ENCODE measurements around the gene MIGA1.
"Not testable (repeated sequence)": the region's sequence is repeated elsewhere in the genome, so short reads cannot be mapped to it uniquely, and the experiment has no call there.

MIGA1 gene

DNA sequence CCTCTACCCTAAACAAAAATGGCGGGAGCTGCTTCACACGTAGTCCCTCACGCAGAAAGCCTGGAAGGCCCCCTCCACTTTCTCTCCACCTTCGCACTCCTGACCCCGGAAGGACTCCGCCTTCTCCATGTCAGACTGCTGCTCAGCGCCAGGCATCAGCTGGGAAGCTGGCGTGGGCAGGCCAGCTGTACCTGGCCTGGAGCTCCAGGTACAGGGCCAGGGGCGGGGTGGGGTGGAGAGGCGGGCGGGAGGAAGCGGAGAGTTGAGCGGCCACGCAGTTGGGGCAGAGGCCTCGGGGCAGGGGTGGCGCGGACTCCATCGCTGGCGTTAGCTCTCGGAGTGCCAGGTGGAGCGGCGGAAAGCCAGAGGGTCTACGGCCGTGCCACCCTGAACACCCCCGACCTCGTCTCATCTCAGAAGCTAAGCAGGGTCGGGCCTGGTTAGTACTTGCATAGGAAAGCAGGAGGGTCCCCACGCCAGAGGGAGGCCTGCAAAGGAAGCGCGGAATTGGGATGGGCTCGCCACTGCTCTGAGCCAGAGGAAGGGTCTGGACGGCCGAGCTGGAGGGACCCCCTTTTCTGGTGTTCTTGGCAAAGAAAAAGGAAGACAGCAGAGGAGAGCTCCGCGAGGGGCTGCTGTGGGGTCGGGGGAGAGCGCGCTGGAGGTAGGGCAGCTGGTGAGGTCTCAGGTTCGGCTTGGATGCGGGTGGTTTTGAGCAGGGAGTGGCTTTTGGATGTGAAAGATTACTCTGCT lies at the start of gene MIGA1:
MIGA1 (plus strand) TSS at position 121 of the 753 bp plus-strand sequence. CDS start 3,604 bp downstream, outside the sequence.
- peak; percentile 58 to 82 for DNase-seq (ENCODE audit: extremely low read depth in 1 of 2, low read depth in 1 of 2)

DNA sequence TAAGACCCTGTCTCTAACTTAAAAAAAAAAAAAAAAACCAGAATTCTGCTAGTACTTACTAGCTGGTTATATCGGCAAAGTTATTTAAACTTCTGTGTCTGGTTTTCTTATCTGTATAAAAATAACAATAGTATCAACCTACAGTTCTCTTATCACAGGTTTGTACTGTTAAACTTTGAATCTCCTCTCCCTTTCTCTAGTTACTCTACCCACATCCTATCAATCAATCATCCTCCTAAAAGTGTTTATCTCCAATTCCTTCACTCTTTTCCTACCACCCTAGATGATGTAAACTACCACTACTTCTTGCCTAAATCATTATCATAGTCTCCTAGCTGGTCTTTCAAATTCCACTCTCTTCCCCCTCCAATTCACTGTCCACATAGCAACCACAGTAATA lies 47.4 kb upstream of the MIGA1 start:
- DNase-seq (ENCODE audit: extremely low read depth in 1 of 2, low read depth in 1 of 2): no peak

GRCh38 chr1:77739235-77739634 lies 40.2 kb upstream of the MIGA1 start:
- no peak for DNase-seq (ENCODE audit: extremely low read depth in 1 of 2, low read depth in 1 of 2)

GRCh38 chr1:77741316-77741715 lies 38.1 kb upstream of the MIGA1 start:
- DNase-seq (ENCODE audit: extremely low read depth in 1 of 2, low read depth in 1 of 2): no peak

- no peak for DNase-seq (ENCODE audit: extremely low read depth in 1 of 2, low read depth in 1 of 2)
Measured at GRCh38 chr1:77742011-77742555, 37.4 kb upstream of the MIGA1 start.

DNA sequence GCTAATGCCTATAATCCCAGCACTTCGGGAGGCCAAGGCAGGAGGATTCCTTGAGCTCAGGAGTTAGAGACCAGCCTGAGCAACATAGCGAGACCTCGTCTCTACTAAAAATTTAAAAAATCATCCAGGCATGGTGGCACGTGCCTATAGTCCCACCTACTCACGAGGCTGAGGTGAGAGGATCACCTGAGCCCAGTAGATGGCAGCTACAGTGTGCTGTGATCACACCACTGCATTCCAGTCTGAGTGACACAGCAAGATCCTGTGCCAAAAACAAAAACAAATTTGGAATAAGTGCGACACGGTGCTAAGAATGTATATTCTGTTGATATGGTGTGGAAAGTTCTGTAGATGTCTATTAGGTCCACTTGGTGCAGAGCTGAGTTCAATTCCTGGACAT lies 34.9 kb upstream of the MIGA1 start:
- DNase-seq (ENCODE audit: extremely low read depth in 1 of 2, low read depth in 1 of 2): no peak

- not testable (repeated sequence) for DNase-seq (ENCODE audit: extremely low read depth in 1 of 2, low read depth in 1 of 2)
Measured at GRCh38 chr1:77749489-77749888, 30.0 kb upstream of the MIGA1 start.

- no peak for DNase-seq (ENCODE audit: extremely low read depth in 1 of 2, low read depth in 1 of 2)
Measured at GRCh38 chr1:77756052-77756754, 23.2 kb upstream of the MIGA1 start.

DNA sequence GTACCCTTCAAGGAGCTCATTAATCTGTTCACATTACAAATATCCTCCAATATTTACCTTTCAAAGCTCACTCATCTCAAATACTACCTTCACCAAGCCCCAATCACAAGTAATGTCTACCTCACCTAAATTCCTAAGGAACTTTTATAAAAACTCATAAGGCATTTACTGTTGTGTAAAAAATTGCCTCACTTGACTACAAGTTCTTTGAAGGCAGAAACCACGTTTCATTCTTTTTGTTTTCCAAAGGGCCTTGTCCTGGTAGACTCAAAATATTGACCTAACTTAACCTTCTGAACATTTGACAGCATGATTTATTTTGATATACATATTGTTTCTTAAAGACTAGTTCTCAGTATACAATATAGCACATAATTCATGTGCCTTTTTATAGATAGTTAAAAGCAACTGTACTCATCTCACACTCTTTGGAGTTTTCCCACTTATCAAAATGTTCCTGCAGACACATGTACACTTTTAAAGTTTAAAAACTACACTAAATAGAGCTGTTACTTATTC lies 22.3 kb upstream of the MIGA1 start:
- no peak for DNase-seq (ENCODE audit: extremely low read depth in 1 of 2, low read depth in 1 of 2)

- DNase-seq (ENCODE audit: extremely low read depth in 1 of 2, low read depth in 1 of 2): no peak
Measured at GRCh38 chr1:77757603-77758002, 21.8 kb upstream of the MIGA1 start.

- DNase-seq (ENCODE audit: extremely low read depth in 1 of 2, low read depth in 1 of 2): peak; percentile 77 to 81
Measured at GRCh38 chr1:77759071-77760028, 20.1 kb upstream of the MIGA1 start, which contains the start of gene USP33. USP33 (minus strand) TSS chr1:77759852; CDS start chr1:77741697, 18,155 bp downstream.

GRCh38 chr1:77762072-77762476 lies 17.4 kb upstream of the MIGA1 start:
- DNase-seq (ENCODE audit: extremely low read depth in 1 of 2, low read depth in 1 of 2): no peak

DNA sequence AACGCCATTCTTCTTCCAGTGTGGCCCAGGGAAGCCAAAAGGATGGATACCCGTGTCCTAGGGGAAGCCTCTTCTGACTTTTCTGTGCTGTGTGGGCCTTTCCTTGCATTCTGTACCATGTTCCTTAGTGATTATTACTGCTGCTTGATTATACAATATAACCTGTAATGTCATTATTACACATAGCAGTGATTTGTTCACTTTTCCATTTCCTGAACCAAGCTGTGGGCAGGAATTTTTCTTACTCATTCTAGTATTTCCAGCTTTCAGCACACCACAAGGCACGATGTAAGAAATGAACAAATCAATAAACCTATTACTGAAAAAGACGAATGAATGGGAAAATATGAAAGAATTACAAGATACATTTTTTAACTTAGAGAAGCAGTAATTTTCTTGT lies 11.4 kb upstream of the MIGA1 start:
- no peak for DNase-seq (ENCODE audit: extremely low read depth in 1 of 2, low read depth in 1 of 2)

DNA sequence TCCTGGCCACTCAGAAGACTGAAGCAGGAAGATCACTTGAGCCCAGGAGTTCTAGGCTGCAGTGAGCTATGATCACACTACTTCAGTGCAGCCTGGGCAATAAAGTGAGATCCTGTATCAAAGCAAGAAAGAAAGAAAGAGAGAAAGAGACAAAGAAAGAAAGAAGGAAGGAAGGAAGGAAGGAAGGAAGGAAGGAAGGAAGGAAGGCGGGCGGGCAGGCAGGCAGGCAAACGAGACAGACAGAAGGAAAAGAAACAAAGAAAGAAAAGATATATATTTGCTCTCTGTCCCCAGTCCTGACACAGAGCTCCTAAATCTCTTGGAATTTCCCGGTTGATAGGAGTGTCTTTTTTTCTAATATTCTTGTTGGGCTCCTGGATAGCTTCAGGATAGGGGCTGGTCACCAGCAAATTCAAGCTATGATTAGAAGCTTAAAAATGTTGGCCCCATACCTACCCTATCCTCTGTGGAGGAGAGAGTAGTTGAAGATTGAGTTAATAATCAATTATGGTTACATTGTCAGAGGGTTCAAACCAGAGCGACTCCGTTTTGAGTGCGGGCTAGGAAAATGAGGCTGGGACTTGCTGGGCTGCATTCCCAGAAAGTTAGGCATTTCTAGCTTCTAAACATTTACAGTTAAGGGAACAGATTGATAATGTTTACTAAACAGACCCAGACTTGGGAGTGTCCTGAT lies 3.3 kb upstream of the MIGA1 start:
- no peak for DNase-seq (ENCODE audit: extremely low read depth in 1 of 2, low read depth in 1 of 2)

DNA sequence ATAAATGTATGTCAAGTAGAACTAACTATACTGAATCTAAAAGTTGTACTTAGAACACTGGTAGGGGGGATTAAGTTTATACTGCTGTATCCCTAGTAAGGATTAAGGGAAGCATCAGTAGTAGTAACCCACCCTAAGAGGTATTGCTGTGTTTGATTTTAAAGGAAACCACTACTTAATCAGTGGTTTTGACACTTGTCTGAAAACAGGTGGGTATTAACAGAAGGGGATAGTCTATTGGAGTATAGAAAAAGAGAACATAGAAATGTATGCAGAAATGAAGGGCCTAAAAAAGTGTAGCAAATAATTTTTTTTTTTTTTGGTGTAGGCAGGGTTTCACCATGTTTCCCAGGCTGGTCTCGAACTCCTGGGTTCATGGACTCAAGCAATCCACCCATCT lies 2.2 kb downstream of the MIGA1 start:
- no peak for DNase-seq (ENCODE audit: extremely low read depth in 1 of 2, low read depth in 1 of 2)

- DNase-seq (ENCODE audit: extremely low read depth in 1 of 2, low read depth in 1 of 2): no peak
Measured at GRCh38 chr1:77783141-77783540, 3.7 kb downstream of the MIGA1 start.

GRCh38 chr1:77786093-77786741 lies 6.8 kb downstream of the MIGA1 start:
- DNase-seq (ENCODE audit: extremely low read depth in 1 of 2, low read depth in 1 of 2): not testable (repeated sequence)

- no peak for DNase-seq (ENCODE audit: extremely low read depth in 1 of 2, low read depth in 1 of 2)
Measured at GRCh38 chr1:77794550-77794949, 15.1 kb downstream of the MIGA1 start.

GRCh38 chr1:77796695-77797405 lies 17.4 kb downstream of the MIGA1 start:
- DNase-seq (ENCODE audit: extremely low read depth in 1 of 2, low read depth in 1 of 2): no peak

All from stimulated activated CD8-positive, alpha-beta memory T cell treated with anti-CD3 and anti-CD28 coated beads, Interleukin-7, amount 100 ng/mL, for 48 hours (primary cell).